GM12864 (cell line): ENCODE data around the gene NAPA.

Source experiments
- DNase-seq: peaks from one replicate; pipeline ENCODE4 v3.0.0-alpha.2; 2011; ENCODE audit warnings: low read depth
- H3K4me3 ChIP-seq: 2 replicates; pipeline ENCODE4 v1.5.1; 2011; ENCODE audit warnings: mild to moderate bottlenecking, low read depth, low read length, control low read depth
- TF ChIP-seq, protein P1 (sequence below): IDR thresholded peaks from 2 replicates; pipeline ENCODE4 v1.5.1; 2011; ENCODE audit warnings: low read depth, mild to moderate bottlenecking, moderate library complexity, low read length, control low read depth, inconsistent platforms; ENCODE audit errors: missing control alignments

Gene NAPA

DNA sequence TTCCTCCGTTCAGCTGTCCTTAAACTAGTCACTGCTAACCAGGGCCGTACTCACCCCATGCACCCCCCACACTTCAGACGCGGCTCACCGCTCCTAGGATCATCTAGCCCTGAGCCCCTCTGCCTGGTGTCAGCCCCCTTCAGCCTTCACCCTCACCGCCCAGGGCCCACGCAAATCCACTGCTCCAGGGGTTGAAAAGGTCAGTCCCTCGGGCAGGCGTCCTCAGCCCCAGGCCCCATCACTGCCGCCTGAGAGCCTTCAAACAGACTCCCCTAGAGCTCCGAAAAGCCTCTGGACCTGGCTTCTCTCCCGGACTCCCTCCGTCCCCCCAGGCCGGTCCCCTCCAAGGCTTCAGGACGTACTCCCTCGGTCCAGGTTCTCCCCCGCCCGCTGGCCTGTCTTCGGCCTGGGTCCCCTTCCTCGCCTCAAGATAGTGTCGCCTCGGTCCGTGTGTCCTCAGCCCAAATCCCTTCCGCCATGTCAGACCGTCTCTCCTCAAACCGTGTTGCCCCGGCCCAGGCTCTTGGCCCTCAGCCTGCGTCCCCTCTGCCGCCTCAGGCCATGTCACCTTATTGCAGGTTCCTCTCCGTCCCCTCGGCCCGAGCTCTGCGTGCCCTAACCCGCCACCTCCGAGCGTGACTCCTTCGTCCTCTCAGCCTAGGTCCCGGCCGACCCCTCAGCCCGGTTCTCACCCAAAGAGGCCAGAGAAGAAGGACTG lies 553 bp downstream of the NAPA start:
- DNase-seq, result no peak
- TF ChIP-seq, protein P1, sequence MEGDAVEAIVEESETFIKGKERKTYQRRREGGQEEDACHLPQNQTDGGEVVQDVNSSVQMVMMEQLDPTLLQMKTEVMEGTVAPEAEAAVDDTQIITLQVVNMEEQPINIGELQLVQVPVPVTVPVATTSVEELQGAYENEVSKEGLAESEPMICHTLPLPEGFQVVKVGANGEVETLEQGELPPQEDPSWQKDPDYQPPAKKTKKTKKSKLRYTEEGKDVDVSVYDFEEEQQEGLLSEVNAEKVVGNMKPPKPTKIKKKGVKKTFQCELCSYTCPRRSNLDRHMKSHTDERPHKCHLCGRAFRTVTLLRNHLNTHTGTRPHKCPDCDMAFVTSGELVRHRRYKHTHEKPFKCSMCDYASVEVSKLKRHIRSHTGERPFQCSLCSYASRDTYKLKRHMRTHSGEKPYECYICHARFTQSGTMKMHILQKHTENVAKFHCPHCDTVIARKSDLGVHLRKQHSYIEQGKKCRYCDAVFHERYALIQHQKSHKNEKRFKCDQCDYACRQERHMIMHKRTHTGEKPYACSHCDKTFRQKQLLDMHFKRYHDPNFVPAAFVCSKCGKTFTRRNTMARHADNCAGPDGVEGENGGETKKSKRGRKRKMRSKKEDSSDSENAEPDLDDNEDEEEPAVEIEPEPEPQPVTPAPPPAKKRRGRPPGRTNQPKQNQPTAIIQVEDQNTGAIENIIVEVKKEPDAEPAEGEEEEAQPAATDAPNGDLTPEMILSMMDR, result no peak

DNA sequence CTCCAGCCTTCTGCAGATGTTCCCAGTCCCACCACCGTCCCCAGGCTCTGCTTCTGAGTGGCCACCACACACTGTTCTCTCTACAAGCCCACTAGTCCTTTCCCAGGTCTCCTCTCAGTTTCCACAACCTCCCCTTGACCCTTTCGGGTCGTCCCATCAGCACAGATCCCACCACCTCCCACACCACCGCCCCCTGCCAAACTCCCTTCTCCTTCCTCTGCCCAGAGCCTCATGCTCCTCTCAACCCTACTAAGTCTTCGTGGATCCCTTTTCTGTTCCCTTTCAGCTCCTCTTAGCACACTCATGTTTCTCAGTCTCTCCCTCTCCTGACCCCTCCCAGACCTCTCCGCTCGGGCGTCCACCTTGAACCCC lies 1.9 kb downstream of the NAPA start:
- no peak overlapping the region; the same call in 1 of the 2 replicates for H3K4me3 ChIP-seq
- DNase-seq, result no peak
- TF ChIP-seq, protein P1, result no peak

More for the DNA sequence above, 553 bp downstream of the NAPA start:
- peak overlapping the region; percentile 99 for H3K4me3 ChIP-seq

DNA sequence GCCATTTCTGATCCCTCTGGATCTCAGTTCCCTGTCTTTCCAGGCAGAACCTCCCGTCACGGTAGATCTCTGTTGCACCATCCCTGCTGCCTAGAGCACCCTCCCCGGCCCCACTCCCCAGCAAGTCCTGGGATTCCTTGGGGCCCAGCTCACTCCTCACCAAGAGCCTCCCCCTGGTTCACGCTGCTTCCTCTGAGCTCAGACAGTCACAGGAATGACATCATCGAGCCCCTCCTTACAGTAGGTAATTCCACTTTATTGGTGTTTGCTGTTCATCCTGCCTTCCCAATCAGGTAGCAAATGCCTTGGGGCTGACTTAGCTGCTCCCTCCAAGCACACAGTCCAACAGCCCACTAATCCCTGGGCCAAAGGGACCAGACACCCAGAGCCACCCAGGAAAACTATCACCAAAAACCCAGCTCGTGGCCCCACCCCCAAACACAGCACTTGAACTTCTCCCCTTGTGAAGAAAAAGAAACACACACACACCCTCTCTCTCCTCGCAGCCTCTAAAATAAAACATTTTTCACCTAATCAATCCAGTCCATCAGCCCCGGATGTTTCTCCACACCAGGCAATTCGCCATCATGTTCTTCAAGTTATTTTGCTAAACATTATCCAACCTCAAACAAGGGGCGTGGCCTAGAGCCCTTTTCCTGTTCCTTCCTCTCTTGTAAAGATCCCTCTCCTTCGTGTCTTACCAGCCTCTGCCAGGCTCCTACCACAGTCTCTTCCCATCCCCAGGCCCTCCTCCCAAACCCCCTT lies 2.5 kb downstream of the NAPA start:
- no peak for DNase-seq
- no peak overlapping the region for H3K4me3 ChIP-seq
- TF ChIP-seq, protein P1, result no peak

DNA sequence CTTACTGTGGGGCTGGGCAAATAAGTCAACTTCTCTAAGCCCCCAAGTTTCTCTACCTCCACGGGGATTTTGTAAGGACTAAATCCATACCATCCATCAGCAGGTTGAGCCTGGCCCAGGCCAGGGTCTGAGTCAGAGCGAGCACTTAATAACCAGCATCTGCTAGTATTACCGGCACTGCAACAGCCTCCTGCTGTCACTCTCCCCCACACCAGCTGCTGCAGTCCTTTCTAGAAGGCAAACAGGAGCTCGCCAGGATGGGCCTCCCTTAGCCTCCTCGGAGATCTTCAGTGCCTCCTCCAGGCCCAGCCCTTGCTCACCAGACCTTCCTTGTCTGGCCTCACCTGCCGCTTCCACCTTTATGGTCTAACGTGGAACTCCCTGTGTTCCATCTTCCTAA lies 3.2 kb downstream of the NAPA start:
- no peak overlapping the region for H3K4me3 ChIP-seq
- TF ChIP-seq, protein P1, result no peak
- DNase-seq, result no peak

DNA sequence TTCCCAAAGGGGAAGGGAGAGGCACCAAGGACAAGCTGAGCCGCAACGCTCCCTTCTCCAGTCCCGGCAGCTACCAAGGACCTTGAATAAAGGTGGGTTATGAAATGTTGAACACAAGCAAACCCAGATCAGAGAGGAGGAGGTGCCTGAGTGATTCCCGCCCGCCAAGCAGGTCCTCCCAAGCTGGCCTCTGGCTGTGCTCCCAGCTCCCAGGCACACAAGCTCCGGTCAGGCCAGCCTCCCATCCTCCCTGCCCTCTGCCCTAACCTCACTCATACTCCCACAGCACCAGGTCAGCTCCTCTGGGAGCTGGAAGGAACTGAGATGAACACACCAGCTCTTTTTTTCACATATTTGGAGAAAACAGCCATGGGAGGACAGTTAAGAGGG lies 3.7 kb downstream of the NAPA start:
- DNase-seq, result no peak
- TF ChIP-seq, protein P1, result no peak
- no peak overlapping the region for H3K4me3 ChIP-seq

DNA sequence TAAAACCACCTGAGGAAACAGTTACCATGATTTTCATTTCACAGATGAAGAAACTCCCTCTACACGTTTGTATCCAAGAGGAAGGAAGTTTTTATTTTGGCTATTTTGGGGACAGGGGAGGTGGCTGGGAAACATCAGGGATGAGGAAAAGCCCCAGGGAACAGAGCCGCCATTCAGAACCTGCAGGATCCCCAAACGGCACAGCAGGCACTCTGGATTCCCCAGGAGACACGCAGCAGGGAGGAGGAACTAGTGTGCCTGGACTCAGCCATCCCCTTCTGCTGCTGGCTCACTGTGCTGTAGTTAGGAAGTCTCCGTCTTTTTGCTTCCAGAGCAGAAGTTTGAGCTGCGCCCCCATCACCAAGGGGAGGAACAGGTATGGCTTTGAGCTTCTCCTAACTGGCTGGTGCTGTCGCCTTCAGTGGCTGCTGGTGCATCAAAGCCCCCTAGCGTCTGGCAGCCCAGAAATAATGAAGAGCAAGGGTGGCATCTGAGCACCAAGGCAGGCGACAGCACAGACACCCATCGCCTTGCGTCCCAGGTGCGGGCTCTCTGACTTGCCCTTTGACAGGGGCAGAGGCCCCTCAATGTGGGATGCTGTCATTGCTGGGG lies 4.2 kb downstream of the NAPA start:
- no peak for DNase-seq
- TF ChIP-seq, protein P1, result no peak
- no peak overlapping the region for H3K4me3 ChIP-seq
